ENCODE measurements around the gene MAP3K9. TPM values are rescaled to one million over a fixed set of nuclear protein-coding genes. Genes with fewer than 3 reads are reported as not detected.

Gene MAP3K9
- 0.72 and 0.86 TPM in 2 replicates for total RNA-seq (2011; cell fraction: chromatin; rRNA removed; ENCODE audit: low replicate concordance)
- total RNA-seq (2011; cell fraction: nucleolus; rRNA removed): 0.50 and 0.53 TPM in 2 replicates
- total RNA-seq (2011; cell fraction: nucleoplasm; rRNA removed): 0.66 and 2.0 TPM in 2 replicates
- total RNA-seq (2014; rRNA removed) (0.36 and 0.65 TPM in 2 replicates), total RNA-seq (2014; rRNA removed; fragmentation: Illumina TruSeq; extraction: Trizol) (0.32 and 0.47 TPM in 2 replicates), total RNA-seq (2015; rRNA removed; fragmentation: Illumina TruSeq; extraction: Trizol) (0.43 and 0.45 TPM in 2 replicates), total RNA-seq (2021) (0.58 and 0.60 TPM in 2 replicates), polyA plus RNA-seq (2011; rRNA removed) (0.18 and 0.39 TPM in 2 replicates), polyA plus RNA-seq (2014; fragmentation: Illumina TruSeq; extraction: Trizol) (0.43 and 0.48 TPM in 2 replicates), polyA plus RNA-seq (2014; fragmentation: Nextera tagmentation; extraction: Ambion mirVana) (under 1 TPM; 0.03 to 0.06 TPM), polyA plus RNA-seq (2014; rRNA removed) (0.17 and 0.40 TPM in 2 replicates), polyA minus RNA-seq (2011; rRNA and poly(A)+ RNA removed) (0.21 and 0.51 TPM in 2 replicates), Bru-seq, nascent RNA (percentile 37 among the genes with signal in this experiment), BruChase-seq, experiment 1, labeled RNA remaining after a 2-hour chase (percentile 34 among the genes with signal in this experiment), BruChase-seq, experiment 2, labeled RNA remaining after a 6-hour chase (percentile 35 among the genes with signal in this experiment)
- polyA plus RNA-seq (2011; cell fraction: cytosol; rRNA removed): 0.27 and 0.28 TPM in 2 replicates
- polyA plus RNA-seq (2011; cell fraction: nucleus; rRNA removed): 0.61 and 0.79 TPM in 2 replicates
- polyA plus RNA-seq (2012): 0.44 and 0.52 TPM in 2 replicates
- polyA minus RNA-seq (2011; cell fraction: cytosol; rRNA and poly(A)+ RNA removed): 0.10 and 0.36 TPM in 2 replicates
- 0.40 and 1.00 TPM in 2 replicates for polyA minus RNA-seq (2011; cell fraction: nucleus; rRNA and poly(A)+ RNA removed)
- long read RNA-seq, experiment 1, partial matches to known transcripts: 1 of 2 reads
- long read RNA-seq, experiment 1, other reads (novel, unspliced or antisense): 1 of 2 reads
- long read RNA-seq, experiment 2, full-length matches to known transcripts: 1 of 1 reads
- long read RNA-seq, experiment 2, partial matches to known transcripts: 0 of 1 reads
- long read RNA-seq, experiment 2, other reads (novel, unspliced or antisense): 0 of 1 reads
- long read RNA-seq, experiment 3: 0 reads

GRCh38 chr14:70809225-70810219 lies at the start of gene MAP3K9:
Gene MAP3K9, minus strand, starts transcription at chr14:70809513. Its CDS starts 342 bp downstream, at chr14:70809171.
- peak within 1 kb of the TSS; percentile 74 for H3K4me2 ChIP-seq (ENCODE audit: insufficient read depth, low read length)
- no peaks in the 10 kb centered on the region for H3K27me3 ChIP-seq (ENCODE audit: control insufficient read depth in 2 of 2, insufficient read depth in 2 of 2, low read length in 2 of 2)
- no peaks in the 10 kb centered on the region for H3K9me1 ChIP-seq (ENCODE audit: control insufficient read depth, insufficient read depth, low read length)
- peak within 1 kb of the TSS; percentile 86 for H2AFZ ChIP-seq (ENCODE audit: low read depth, low read length)
- BruUV-seq (replicated peaks): no TSS peak
- ChIA-PET POLR2A (interaction anchor here (0.5 to 0.8 kb wide), 4 partner anchors 15 to 756 kb away, joined by 3 to 5 read pairs (median 3); no protein-coding TSS in a partner anchor), CTCF (ENCODE audit: low intra/inter-chr PET ratio) (no interaction called here)
- in situ Hi-C loops (cut with MboI) (loop anchor here (10.0 kb wide), 1 partner anchor 165 kb away; no protein-coding TSS in a partner anchor), intact Hi-C loops (cut with micrococcal nuclease) (no loop called here)
- FAIRE-seq (peak; percentile 55), DNase-seq (ENCODE audit: extremely low read depth in 1 of 4, low spot score in 3 of 4) (peak; percentile 82 to 93 (median 90)), ATAC-seq (peak; percentile 97)
- no peak within 1 kb of the TSS for H3K27ac ChIP-seq (ENCODE audit: extremely low read depth, low read depth, low read length)
- H3K36me3 ChIP-seq (ENCODE audit: control insufficient read depth, insufficient read depth, low read length): no peaks in the 10 kb centered on the region
- no peaks in the 10 kb centered on the region for H3K79me2 ChIP-seq (ENCODE audit: control insufficient read depth, insufficient read depth, low read length)
- H3K9ac ChIP-seq (ENCODE audit: insufficient read depth in 1 of 2, low read depth in 2 of 2, low read length in 2 of 2): peak within 1 kb of the TSS; percentile 41 to 79
- peak within 1 kb of the TSS; percentile 45 for H3K4me3 ChIP-seq
- WGBS (ENCODE audit: insufficient coverage, low coverage, missing lambda C conversion rate): 4% methylated on average over 30 of the region's 89 CpGs
- H3K9me3 ChIP-seq (replicated peaks; ENCODE audit: control insufficient read depth, insufficient read depth, low read depth, low read length): no peaks in the 10 kb centered on the region
- no peaks in the 10 kb centered on the region for H4K20me1 ChIP-seq (replicated peaks; ENCODE audit: control insufficient read depth, insufficient read depth, low read length)
- peaks cover 0 to 11% of the 10 kb centered on the region in 2 experiments; a peak in 2 of 5 replicates for H3K4me1 ChIP-seq (replicated peaks in 1 of 2; ENCODE audit: control insufficient read depth in 2 of 2, insufficient read depth in 2 of 2, low read length in 2 of 2)
- TF ChIP-seq FOXK2 (conservative IDR thresholded peaks at IDR 0.05 in 1 of 2, IDR thresholded peaks at IDR 0.05 in 1 of 2; ENCODE audit: low read depth in 2 of 2) (no peak), ZZZ3 (IDR thresholded peaks at IDR 0.05) (no peak), PKNOX1 (IDR thresholded peaks at IDR 0.05) (peak; percentile 96), RBBP5 (IDR thresholded peaks at IDR 0.05; ENCODE audit: borderline replicate concordance, insufficient read depth, low read length, poor library complexity, severe bottlenecking) (peak; percentile 50), RBM39 (optimal IDR thresholded peaks at IDR 0.05; ENCODE audit: low read depth, low read length) (no peak), CHD2 (IDR thresholded peaks at IDR 0.05; ENCODE audit: low read depth, low read length) (peak; percentile 64; the same call in 1 of the 2 replicates), MAZ (CRISPR knock-in tag; conservative IDR thresholded peaks at IDR 0.05 in 1 of 2, IDR thresholded peaks at IDR 0.05 in 1 of 2) (peak in 1 of 2 experiments; percentile 14; a peak in 1 of 4 replicates), ZNF707 (CRISPR knock-in tag; conservative IDR thresholded peaks at IDR 0.05) (no peak), NRF1 (conservative IDR thresholded peaks at IDR 0.05 in 1 of 2, IDR thresholded peaks at IDR 0.05 in 1 of 2) (peak; percentile 71 to 76), NFIX (CRISPR knock-in tag; IDR thresholded peaks at IDR 0.05; ENCODE audit: low read depth) (no peak), GATAD2B (IDR thresholded peaks at IDR 0.05; ENCODE audit: borderline replicate concordance) (0 out of 2 replicates have a peak, but pooled peaks have one; percentile 32), PHF8 (IDR thresholded peaks at IDR 0.05; ENCODE audit: borderline replicate concordance, low read length) (peak; percentile 39; the same call in 1 of the 2 replicates)
